Measurements from ENCODE around the gene AUTS2.
"Not testable (repeated sequence)": the region's sequence is repeated elsewhere in the genome, so short reads cannot be mapped to it uniquely, and the experiment has no call there.

The AUTS2 gene

GRCh38 chr7:70725448-70725847 is 1127.2 kb downstream of the AUTS2 start:
- DNase-seq = no peak

- DNase-seq = no peak
Measured at GRCh38 chr7:70726294-70726693, 1128.0 kb downstream of the AUTS2 start.

- DNase-seq = no peak
Measured at GRCh38 chr7:70726951-70727378, 1128.7 kb downstream of the AUTS2 start.

- no peak for DNase-seq
Measured at GRCh38 chr7:70727861-70728260, 1129.6 kb downstream of the AUTS2 start.

- no peak for DNase-seq
Measured at GRCh38 chr7:70728872-70729552, 1130.7 kb downstream of the AUTS2 start.

GRCh38 chr7:70729553-70730157 is 1131.4 kb downstream of the AUTS2 start:
- not testable (repeated sequence) for DNase-seq

DNA sequence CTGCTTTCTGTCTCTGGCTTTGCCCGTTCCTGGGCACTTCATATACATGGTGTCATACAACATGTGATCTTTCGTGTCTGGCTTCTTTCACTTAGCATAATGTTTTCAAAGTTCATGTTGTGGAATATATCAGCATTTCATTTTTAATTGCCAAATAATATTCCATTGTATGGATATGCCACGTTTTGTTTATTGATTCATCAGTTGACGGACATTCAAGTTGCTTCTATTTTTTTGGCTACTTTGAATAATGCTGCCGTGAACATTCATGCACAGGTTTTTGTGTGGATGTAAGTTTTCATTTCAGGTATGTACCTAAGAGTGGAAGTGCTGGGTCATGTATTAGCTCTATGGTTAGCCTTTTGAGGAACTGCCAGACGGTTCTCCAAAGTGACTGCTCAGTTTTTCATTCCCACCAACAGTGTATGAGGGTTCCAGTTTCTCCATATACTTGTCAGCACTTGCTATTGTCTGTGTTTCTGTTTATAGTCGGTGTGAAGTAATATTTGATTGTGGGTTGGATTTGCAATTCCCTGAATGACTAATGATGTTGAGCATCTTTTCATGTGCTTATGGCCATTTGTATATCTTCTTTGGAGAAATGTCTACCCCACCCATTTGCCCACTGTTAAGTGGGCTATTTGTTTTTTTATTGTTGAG is 1132.3 kb downstream of the AUTS2 start:
- no peak for DNase-seq

GRCh38 chr7:70733090-70733489 is 1134.8 kb downstream of the AUTS2 start:
- DNase-seq = no peak

- no peak for DNase-seq
Measured at GRCh38 chr7:70734411-70734810, 1136.1 kb downstream of the AUTS2 start.

GRCh38 chr7:70735313-70735712 is 1137.0 kb downstream of the AUTS2 start:
- no peak for DNase-seq

- no peak for DNase-seq
Measured at GRCh38 chr7:70736715-70737460, 1138.6 kb downstream of the AUTS2 start.

DNA sequence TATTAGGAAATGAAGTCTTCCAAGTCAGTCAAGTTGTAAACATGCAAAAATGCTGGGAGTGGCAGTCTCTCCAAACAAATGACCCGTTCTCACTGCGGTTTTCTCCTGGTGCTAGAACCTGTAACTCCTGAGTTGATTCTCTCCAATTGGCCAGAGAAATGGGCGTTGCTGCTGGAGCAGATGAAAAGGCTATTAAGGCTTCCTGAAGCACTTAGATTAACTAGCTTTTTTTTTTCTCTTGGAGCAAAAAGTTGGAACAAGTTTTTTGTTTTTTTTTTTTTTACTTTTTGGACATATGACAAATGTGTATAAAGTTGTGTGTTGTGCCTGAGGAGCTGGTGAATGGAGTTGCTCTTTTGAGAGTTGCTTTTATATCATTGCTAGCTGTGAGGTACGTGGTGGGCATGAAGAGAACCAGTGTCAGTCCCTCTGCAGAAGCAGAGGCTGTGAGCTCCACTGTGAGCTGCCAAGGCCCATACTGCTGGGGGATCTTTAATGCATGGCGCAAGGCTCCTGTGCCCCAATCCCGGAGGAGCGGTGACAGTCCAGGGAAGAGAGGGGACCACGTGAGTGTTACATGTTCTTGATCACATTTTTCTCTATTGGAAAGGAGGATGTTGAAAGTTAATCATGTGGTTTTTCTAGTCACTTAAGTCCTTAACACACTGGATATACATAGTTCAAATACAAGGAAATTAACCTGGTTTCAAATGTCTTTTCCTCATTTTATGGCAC is 1140.0 kb downstream of the AUTS2 start:
- DNase-seq = no peak

- DNase-seq = no peak
Measured at GRCh38 chr7:70739646-70740210, 1141.5 kb downstream of the AUTS2 start.

GRCh38 chr7:70741666-70742065 is 1143.4 kb downstream of the AUTS2 start:
- no peak for DNase-seq

GRCh38 chr7:70743531-70744325 is 1145.5 kb downstream of the AUTS2 start:
- DNase-seq = no peak

GRCh38 chr7:70744492-70744891 is 1146.2 kb downstream of the AUTS2 start:
- DNase-seq = no peak

- DNase-seq = no peak
Measured at GRCh38 chr7:70749831-70750230, 1151.6 kb downstream of the AUTS2 start.

GRCh38 chr7:70751895-70752294 is 1153.6 kb downstream of the AUTS2 start:
- no peak for DNase-seq

GRCh38 chr7:70752794-70753241 is 1154.5 kb downstream of the AUTS2 start:
- DNase-seq = no peak

DNA sequence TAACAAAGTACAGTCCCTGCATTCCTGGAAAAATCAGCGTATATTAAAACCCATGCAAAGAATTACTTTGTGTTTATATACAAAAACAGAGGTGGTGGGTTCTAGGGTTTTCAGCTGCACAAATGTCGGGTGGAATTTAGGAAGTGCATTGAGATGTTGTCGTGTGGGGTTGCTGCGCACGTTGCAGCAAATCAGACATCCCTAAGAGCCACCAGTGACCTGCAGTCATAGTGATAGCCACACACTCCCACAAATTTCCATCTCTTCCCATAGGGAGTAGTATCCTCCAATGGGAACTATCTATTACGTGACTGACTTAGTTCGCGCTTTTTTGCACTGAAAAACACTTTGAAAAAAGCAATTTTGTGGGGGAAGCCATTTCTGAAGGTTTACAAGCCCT is 1158.5 kb downstream of the AUTS2 start:
- no peak for DNase-seq

- no peak for DNase-seq
Measured at GRCh38 chr7:70758646-70759045, 1160.4 kb downstream of the AUTS2 start.

DNA sequence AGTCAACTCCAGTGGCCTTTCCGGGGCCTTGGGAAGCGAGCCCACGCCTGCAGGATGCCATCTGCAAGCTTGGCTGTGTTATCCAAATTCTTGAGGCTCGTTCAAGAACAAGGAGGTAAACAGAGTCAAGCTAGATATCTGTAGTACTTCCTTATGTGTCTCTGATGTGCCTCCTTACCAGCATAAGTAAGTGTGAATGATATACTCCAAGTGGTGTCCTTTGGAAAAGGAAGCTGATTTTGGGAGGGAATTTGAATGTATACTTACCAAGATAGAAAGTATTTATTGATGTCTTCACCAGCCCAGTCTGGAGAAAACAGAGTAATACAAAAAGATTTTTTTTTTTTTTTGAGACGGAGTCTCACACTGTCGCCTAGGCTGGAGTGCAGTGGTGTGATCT is 1161.4 kb downstream of the AUTS2 start:
- DNase-seq = no peak

All from amniotic stem cell (primary cell).